SK-N-SH treated with all-trans-retinoic acid at 6 μM for 48 hours (cell line): ENCODE measurements around the gene EGLN2.

Experiments
- ATAC-seq: fragments of 200-7000 bp; cut with Tn5 transposase; 3 replicates; pipeline ENCODE4 v1.9.1; 2020; ENCODE audit warnings: mild to moderate bottlenecking, moderate library complexity
- ARNTL ChIP-seq: fragments of 450-650 bp; formaldehyde crosslinking; IDR thresholded peaks from 2 replicates; pipeline ENCODE4 v1.5.0; 2020; ENCODE audit warnings: low read depth, mild to moderate bottlenecking, moderate library complexity, borderline replicate concordance
- BACH2 ChIP-seq: fragments of 250-450 bp; sonication (Bioruptor Pico); IDR thresholded peaks from 2 replicates; pipeline ENCODE4 v1.9.0; 2021; ENCODE audit warnings: mild to moderate bottlenecking, borderline replicate concordance
- CSDC2 ChIP-seq: fragments of 250-450 bp; sonication (Bioruptor Pico); IDR thresholded peaks from 2 replicates; pipeline ENCODE4 v1.5.0; 2020; ENCODE audit warnings: mild to moderate bottlenecking, moderate library complexity
- CSRNP3 ChIP-seq: fragments of 250-450 bp; sonication (Bioruptor Pico); IDR thresholded peaks from 2 replicates; pipeline ENCODE4 v1.5.1; 2021; ENCODE audit warnings: mild to moderate bottlenecking, moderate library complexity
- GLIS3 ChIP-seq: fragments of 250-450 bp; sonication (Bioruptor Pico); IDR thresholded peaks from 2 replicates; pipeline ENCODE4 v1.5.0; 2020; ENCODE audit warnings: mild to moderate bottlenecking, moderate library complexity
- ISL1 ChIP-seq: fragments of 250-450 bp; sonication (Bioruptor Pico); IDR thresholded peaks from 2 replicates; pipeline ENCODE4 v2.1.2; 2022; ENCODE audit warnings: mild to moderate bottlenecking, moderate library complexity
- OSR1 ChIP-seq: fragments of 250-450 bp; sonication (Bioruptor Pico); IDR thresholded peaks from 2 replicates; pipeline ENCODE4 v1.8.0; 2022; ENCODE audit warnings: moderate library complexity, mild to moderate bottlenecking, inconsistent platforms
- PPARA ChIP-seq: fragments of 250-450 bp; sonication (Bioruptor Pico); IDR thresholded peaks from 2 replicates; pipeline ENCODE4 v1.5.0; 2020; ENCODE audit warnings: mild to moderate bottlenecking, borderline replicate concordance
- SNAI2 ChIP-seq: fragments of 250-450 bp; sonication (Bioruptor Pico); IDR thresholded peaks from 2 replicates; pipeline ENCODE4 v1.5.0; 2020; ENCODE audit warnings: mild to moderate bottlenecking, moderate library complexity
- TOX ChIP-seq: fragments of 250-450 bp; sonication (Bioruptor Pico); IDR thresholded peaks from 2 replicates; pipeline ENCODE4 v1.8.0; 2021; ENCODE audit warnings: mild to moderate bottlenecking, moderate library complexity, borderline replicate concordance
- TSHZ2 ChIP-seq: fragments of 250-450 bp; sonication (Bioruptor Pico); IDR thresholded peaks from 2 replicates; pipeline ENCODE4 v1.5.0; 2020; ENCODE audit warnings: mild to moderate bottlenecking, moderate library complexity
- ZC3H10 ChIP-seq: fragments of 250-450 bp; sonication (Bioruptor Pico); IDR thresholded peaks from 2 replicates; pipeline ENCODE4 v1.5.1; 2021; ENCODE audit warnings: mild to moderate bottlenecking, moderate library complexity
- ZFP3 ChIP-seq: fragments of 250-450 bp; sonication (Bioruptor Pico); IDR thresholded peaks from 2 replicates; pipeline ENCODE4 v1.5.0; 2020; ENCODE audit warnings: mild to moderate bottlenecking, moderate library complexity
- ZFP30 ChIP-seq: fragments of 450-650 bp; formaldehyde crosslinking; IDR thresholded peaks from 2 replicates; pipeline ENCODE4 v1.5.0; 2022; ENCODE audit warnings: mild to moderate bottlenecking, moderate library complexity
- ZNF70 ChIP-seq: fragments of 450-650 bp; formaldehyde crosslinking; IDR thresholded peaks from 2 replicates; pipeline ENCODE4 v1.5.0; 2020; ENCODE audit warnings: mild to moderate bottlenecking, moderate library complexity
- ZNF8 ChIP-seq: fragments of 450-650 bp; formaldehyde crosslinking; IDR thresholded peaks from 2 replicates; pipeline ENCODE4 v1.5.0; 2020; ENCODE audit warnings: mild to moderate bottlenecking, moderate library complexity
- TF ChIP-seq, protein P1 (sequence below): fragments of 250-450 bp; sonication (Bioruptor Pico); IDR thresholded peaks from 2 replicates; pipeline ENCODE4 v1.8.0; 2020; ENCODE audit warnings: mild to moderate bottlenecking, moderate library complexity, borderline replicate concordance
- TF ChIP-seq, protein P2 (sequence below): fragments of 250-450 bp; sonication (Bioruptor Pico); IDR thresholded peaks from 2 replicates; pipeline ENCODE4 v1.8.0; 2021; ENCODE audit warnings: low read depth, mild to moderate bottlenecking, moderate library complexity, borderline replicate concordance

EGLN2 gene

GRCh38 chr19:40808021-40808325 is 9.0 kb downstream of the EGLN2 start:
- ATAC-seq, result no peak
- TF ChIP-seq ZFP3 (CRISPR knock-in tag), result no peak
- TF ChIP-seq ZFP30 (CRISPR knock-in tag), result no peak
- no peak for TF ChIP-seq SNAI2 (CRISPR knock-in tag)
- no peak for TF ChIP-seq ZNF70
- no peak for TF ChIP-seq TOX (CRISPR knock-in tag)
- TF ChIP-seq, protein P1, sequence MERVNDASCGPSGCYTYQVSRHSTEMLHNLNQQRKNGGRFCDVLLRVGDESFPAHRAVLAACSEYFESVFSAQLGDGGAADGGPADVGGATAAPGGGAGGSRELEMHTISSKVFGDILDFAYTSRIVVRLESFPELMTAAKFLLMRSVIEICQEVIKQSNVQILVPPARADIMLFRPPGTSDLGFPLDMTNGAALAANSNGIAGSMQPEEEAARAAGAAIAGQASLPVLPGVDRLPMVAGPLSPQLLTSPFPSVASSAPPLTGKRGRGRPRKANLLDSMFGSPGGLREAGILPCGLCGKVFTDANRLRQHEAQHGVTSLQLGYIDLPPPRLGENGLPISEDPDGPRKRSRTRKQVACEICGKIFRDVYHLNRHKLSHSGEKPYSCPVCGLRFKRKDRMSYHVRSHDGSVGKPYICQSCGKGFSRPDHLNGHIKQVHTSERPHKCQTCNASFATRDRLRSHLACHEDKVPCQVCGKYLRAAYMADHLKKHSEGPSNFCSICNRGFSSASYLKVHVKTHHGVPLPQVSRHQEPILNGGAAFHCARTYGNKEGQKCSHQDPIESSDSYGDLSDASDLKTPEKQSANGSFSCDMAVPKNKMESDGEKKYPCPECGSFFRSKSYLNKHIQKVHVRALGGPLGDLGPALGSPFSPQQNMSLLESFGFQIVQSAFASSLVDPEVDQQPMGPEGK (CRISPR knock-in tag), result no peak
- TF ChIP-seq GLIS3 (CRISPR knock-in tag), result no peak
- TF ChIP-seq, all 23 proteins: peak for 0

GRCh38 chr19:40808497-40808896 is 9.5 kb downstream of the EGLN2 start:
- no peak for ATAC-seq
- TF ChIP-seq ARNTL (CRISPR knock-in tag) (no peak), ZNF8 (no peak)

DNA sequence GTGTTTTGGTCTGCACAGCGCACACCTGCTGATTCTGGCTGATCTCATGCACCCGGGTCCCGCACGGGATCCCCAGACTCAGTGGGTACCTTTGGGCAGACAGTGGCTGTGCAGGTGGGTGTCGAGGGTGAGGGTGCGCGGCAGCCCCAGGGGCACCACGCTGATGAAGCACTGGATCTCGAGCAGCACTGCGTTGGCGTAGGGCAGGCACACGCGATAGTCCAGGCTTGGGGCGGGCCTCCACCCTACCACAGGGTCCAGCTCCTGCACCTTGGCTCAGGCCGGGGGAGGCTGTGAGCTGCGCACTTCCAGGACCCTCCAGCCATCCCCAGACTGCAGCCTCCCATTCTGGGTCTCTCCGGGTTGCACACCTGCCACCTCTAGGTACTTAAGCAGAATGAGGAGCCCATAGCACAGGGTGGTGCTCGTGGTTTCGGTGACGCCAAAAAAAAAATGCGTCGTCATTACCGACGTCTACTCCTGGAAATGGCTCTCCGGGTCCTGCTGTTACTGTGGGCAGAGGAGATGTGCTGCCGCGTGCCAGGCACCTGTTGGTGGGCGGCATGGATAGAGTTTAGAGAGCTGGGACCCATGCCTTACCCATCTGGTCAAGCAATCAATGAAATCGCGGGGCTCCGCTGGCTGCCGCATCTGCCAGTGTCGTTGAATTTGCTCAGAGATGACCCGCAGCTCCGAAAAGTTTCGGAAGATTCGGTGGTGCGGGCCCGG is 10.5 kb downstream of the EGLN2 start:
- TF ChIP-seq BACH2 (CRISPR knock-in tag), result no peak
- no peak for TF ChIP-seq TSHZ2
- TF ChIP-seq, protein P1 (CRISPR knock-in tag), result no peak
- TF ChIP-seq TOX (CRISPR knock-in tag), result no peak
- TF ChIP-seq GLIS3 (CRISPR knock-in tag), result no peak
- TF ChIP-seq CSDC2 (CRISPR knock-in tag), result no peak
- no peak for TF ChIP-seq PPARA (CRISPR knock-in tag)
- TF ChIP-seq ZNF8, result no peak
- no peak for ATAC-seq

- TF ChIP-seq ZNF70 (no peak), PPARA (CRISPR knock-in tag) (no peak), GLIS3 (CRISPR knock-in tag) (no peak), ZFP3 (CRISPR knock-in tag) (no peak), SNAI2 (CRISPR knock-in tag) (no peak), BACH2 (CRISPR knock-in tag) (no peak), ARNTL (CRISPR knock-in tag) (no peak), ZC3H10 (CRISPR knock-in tag) (no peak), ZFP30 (CRISPR knock-in tag) (no peak), CSRNP3 (CRISPR knock-in tag) (no peak), OSR1 (CRISPR knock-in tag) (no peak), CSDC2 (CRISPR knock-in tag) (no peak), ISL1 (CRISPR knock-in tag) (no peak), TOX (CRISPR knock-in tag) (no peak), ZNF8 (no peak)
- TF ChIP-seq, protein P1 (CRISPR knock-in tag), result no peak
- TF ChIP-seq, protein P2, sequence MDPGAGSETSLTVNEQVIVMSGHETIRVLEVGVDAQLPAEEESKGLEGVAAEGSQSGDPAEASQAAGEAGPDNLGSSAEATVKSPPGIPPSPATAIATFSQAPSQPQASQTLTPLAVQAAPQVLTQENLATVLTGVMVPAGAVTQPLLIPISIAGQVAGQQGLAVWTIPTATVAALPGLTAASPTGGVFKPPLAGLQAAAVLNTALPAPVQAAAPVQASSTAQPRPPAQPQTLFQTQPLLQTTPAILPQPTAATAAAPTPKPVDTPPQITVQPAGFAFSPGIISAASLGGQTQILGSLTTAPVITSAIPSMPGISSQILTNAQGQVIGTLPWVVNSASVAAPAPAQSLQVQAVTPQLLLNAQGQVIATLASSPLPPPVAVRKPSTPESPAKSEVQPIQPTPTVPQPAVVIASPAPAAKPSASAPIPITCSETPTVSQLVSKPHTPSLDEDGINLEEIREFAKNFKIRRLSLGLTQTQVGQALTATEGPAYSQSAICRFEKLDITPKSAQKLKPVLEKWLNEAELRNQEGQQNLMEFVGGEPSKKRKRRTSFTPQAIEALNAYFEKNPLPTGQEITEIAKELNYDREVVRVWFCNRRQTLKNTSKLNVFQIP (CRISPR knock-in tag), result no peak
- ATAC-seq, result no peak
Observed at GRCh38 chr19:40810160-40810559, 11.2 kb downstream of the EGLN2 start.

- peak; percentile 69 for ATAC-seq
Observed at GRCh38 chr19:40810649-40811408, 11.8 kb downstream of the EGLN2 start.
